GM10266 (cell line): ENCODE measurements around the gene FARSA.
"Not testable (repeated sequence)": the region's sequence is repeated elsewhere in the genome, so short reads cannot be mapped to it uniquely, and the experiment has no call there.

Experiments
- DNase-seq: peaks from one replicate; pipeline ENCODE4 v3.0.0; 2012; ENCODE audit errors: extremely low spot score
- TF ChIP-seq, protein P1 (sequence below): IDR thresholded peaks from 2 replicates; pipeline ENCODE4 v1.5.1; 2012; ENCODE audit warnings: mild to moderate bottlenecking, low read depth; ENCODE audit not compliant: control insufficient read depth, insufficient read depth; ENCODE audit errors: missing control alignments

FARSA gene

GRCh38 chr19:12953138-12953798, 19.8 kb upstream of the FARSA start:
- TF ChIP-seq, protein P1, sequence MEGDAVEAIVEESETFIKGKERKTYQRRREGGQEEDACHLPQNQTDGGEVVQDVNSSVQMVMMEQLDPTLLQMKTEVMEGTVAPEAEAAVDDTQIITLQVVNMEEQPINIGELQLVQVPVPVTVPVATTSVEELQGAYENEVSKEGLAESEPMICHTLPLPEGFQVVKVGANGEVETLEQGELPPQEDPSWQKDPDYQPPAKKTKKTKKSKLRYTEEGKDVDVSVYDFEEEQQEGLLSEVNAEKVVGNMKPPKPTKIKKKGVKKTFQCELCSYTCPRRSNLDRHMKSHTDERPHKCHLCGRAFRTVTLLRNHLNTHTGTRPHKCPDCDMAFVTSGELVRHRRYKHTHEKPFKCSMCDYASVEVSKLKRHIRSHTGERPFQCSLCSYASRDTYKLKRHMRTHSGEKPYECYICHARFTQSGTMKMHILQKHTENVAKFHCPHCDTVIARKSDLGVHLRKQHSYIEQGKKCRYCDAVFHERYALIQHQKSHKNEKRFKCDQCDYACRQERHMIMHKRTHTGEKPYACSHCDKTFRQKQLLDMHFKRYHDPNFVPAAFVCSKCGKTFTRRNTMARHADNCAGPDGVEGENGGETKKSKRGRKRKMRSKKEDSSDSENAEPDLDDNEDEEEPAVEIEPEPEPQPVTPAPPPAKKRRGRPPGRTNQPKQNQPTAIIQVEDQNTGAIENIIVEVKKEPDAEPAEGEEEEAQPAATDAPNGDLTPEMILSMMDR = no peak
- DNase-seq = no peak

GRCh38 chr19:12952488-12953137, 19.1 kb upstream of the FARSA start:
- DNase-seq = no peak

GRCh38 chr19:12952050-12952449, 18.5 kb upstream of the FARSA start:
- DNase-seq = not testable (repeated sequence)

More at GRCh38 chr19:12952488-12953137, 19.1 kb upstream of the FARSA start:
- TF ChIP-seq, protein P1 = no peak

- TF ChIP-seq, protein P1 = no peak
- DNase-seq = no peak
These were observed 16.1 kb upstream of the FARSA start for GRCh38 chr19:12949363-12950283.

DNA sequence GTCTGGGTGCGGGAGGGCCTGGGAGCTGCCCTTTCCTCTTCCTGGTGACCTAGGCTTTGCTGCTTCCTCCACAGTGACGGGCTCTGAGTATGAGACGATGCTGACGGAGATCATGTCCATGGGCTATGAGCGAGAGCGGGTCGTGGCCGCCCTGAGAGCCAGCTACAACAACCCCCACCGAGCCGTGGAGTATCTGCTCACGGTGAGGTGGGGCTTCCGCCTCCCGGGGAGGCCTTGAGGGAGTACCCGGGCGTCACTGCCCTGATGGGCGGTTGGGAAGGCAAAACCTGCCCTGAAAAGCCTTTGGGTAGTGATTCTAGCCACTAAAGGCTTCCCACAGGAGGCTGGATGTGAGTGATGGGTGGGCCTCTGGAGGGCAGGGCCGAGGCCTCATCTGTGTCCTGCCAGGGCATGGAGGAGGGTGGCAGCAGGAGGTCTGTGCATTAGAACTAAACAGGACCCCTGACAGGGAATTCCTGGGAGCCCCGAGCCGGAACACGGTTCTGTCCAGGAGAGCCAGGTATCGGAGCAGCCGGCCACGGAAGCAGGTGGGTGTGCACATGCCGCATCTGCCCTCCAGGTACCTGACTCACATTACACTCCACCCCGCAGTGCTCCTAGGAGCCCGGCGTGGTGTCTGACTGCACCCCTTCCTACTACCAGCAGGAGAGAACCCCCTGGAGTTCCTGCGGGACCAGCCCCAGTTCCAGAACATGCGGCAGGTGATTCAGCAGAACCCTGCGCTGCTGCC, 15.3 kb upstream of the FARSA start:
- TF ChIP-seq, protein P1 = no peak
- DNase-seq = no peak

- TF ChIP-seq, protein P1 = no peak
These were observed 14.4 kb upstream of the FARSA start for GRCh38 chr19:12947702-12948611.

More at GRCh38 chr19:12947702-12948611, 14.4 kb upstream of the FARSA start:
- no peak for DNase-seq
